ENCODE data around the gene WDR13.

GRCh38 chrX:48599341-48599740, 2.0 kb downstream of the WDR13 start:
- TF ChIP-seq CTCF (IDR thresholded peaks at IDR 0.05): no peak
- TF ChIP-seq POLR2A (IDR thresholded peaks at IDR 0.05): no peak

All from body of pancreas (tissue), 4 donors.